ENCODE results near the gene NCKAP5. TPM values are rescaled to one million over a fixed set of nuclear protein-coding genes. Genes with fewer than 3 reads are reported as not detected.

Gene NCKAP5
- total RNA-seq, 1 donor from 2014 or later = 0.87 TPM

DNA sequence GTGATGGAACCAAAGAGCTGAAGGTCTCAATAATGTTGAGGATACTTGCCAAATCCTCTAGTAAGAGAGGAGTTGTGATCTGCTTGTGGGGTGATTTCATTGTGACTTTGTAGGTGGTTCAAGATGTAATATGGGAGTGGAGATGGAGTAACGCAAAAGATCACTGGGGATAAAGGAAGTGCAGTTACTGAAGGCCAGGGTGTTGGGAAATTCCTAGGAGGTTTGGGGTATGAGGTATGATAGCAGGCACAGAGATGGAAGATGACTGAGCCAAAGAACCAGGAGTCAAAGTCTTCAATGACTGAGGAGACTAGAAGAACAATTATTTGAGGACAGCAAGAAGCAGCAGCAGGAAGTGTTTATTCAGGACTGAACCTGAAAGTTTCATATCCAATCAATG lies 222.6 kb downstream of the NCKAP5 start:
- H3K4me3 Mint-ChIP-seq (ENCODE audit: unreplicated experiment) = no peak overlapping the region
- H3K27me3 Mint-ChIP-seq (ENCODE audit: low read depth) = peaks cover 4% of the 10 kb centered on the region
- no peaks in the 10 kb centered on the region for H3K9me3 Mint-ChIP-seq (ENCODE audit: low read depth)
- DNase-seq (ENCODE audit: low spot score) = no peak
- no peak overlapping the region for H3K27ac Mint-ChIP-seq (ENCODE audit: unreplicated experiment)
- TF ChIP-seq, protein P1, sequence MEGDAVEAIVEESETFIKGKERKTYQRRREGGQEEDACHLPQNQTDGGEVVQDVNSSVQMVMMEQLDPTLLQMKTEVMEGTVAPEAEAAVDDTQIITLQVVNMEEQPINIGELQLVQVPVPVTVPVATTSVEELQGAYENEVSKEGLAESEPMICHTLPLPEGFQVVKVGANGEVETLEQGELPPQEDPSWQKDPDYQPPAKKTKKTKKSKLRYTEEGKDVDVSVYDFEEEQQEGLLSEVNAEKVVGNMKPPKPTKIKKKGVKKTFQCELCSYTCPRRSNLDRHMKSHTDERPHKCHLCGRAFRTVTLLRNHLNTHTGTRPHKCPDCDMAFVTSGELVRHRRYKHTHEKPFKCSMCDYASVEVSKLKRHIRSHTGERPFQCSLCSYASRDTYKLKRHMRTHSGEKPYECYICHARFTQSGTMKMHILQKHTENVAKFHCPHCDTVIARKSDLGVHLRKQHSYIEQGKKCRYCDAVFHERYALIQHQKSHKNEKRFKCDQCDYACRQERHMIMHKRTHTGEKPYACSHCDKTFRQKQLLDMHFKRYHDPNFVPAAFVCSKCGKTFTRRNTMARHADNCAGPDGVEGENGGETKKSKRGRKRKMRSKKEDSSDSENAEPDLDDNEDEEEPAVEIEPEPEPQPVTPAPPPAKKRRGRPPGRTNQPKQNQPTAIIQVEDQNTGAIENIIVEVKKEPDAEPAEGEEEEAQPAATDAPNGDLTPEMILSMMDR (IDR thresholded peaks at IDR 0.05) = no peak
- H3K4me1 Mint-ChIP-seq (ENCODE audit: low read depth) = peaks cover 8% of the 10 kb centered on the region
- no peaks in the 10 kb centered on the region for H3K36me3 Mint-ChIP-seq (ENCODE audit: low read depth)

DNA sequence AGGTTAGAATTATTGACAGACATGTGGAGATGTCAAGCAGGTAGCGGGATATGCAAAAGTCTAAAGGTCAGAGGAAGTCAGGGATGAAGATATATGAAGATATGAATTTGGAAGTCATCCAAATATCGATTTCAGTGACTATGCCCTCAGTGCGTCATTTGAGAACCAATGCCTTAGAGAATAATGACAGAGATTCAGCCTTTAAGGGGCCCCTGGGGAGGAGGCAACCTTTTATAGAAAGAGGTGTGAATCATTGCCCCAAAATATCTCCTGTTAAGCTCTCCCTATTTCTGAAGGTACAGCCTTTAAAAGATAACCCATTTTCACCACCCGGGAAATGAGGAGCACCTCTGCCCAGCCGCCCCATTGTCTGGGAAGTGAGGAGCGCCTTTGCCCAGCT lies 223.4 kb downstream of the NCKAP5 start:
- Mint-ChIP-seq H3K27me3 (ENCODE audit: low read depth) (peaks cover 4% of the 10 kb centered on the region), H3K27ac (ENCODE audit: unreplicated experiment) (no peak overlapping the region), H3K9me3 (ENCODE audit: low read depth) (no peaks in the 10 kb centered on the region), H3K36me3 (ENCODE audit: low read depth) (no peaks in the 10 kb centered on the region), H3K4me1 (ENCODE audit: low read depth) (peaks cover 8% of the 10 kb centered on the region), H3K4me3 (ENCODE audit: unreplicated experiment) (no peak overlapping the region)
- TF ChIP-seq, protein P1 (IDR thresholded peaks at IDR 0.05) = no peak
- no peak for DNase-seq (ENCODE audit: low spot score)

DNA sequence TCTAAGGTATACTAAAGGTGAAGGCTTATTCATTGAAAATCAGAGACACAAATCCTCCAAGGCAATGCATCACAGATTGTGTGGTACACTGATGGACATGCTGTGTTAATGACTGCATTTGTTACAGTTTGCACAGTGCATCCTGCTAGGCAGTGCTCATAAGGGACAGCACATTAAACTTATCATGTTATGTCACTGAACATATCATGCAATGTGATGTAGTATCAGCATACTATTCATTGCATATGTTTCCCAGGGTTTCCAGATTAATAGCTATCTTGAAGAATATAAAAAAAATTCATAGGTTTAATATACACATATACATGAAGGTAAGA lies 225.3 kb downstream of the NCKAP5 start:
- peaks cover 1% of the 10 kb centered on the region for H3K27me3 Mint-ChIP-seq (ENCODE audit: low read depth)
- H3K9me3 Mint-ChIP-seq (ENCODE audit: low read depth) = no peaks in the 10 kb centered on the region
- TF ChIP-seq, protein P1 (IDR thresholded peaks at IDR 0.05) = no peak
- no peak overlapping the region for H3K4me3 Mint-ChIP-seq (ENCODE audit: unreplicated experiment)
- H3K27ac Mint-ChIP-seq (ENCODE audit: unreplicated experiment) = no peak overlapping the region
- H3K36me3 Mint-ChIP-seq (ENCODE audit: low read depth) = no peaks in the 10 kb centered on the region
- DNase-seq (ENCODE audit: low spot score) = no peak
- peaks cover 3% of the 10 kb centered on the region for H3K4me1 Mint-ChIP-seq (ENCODE audit: low read depth)

DNA sequence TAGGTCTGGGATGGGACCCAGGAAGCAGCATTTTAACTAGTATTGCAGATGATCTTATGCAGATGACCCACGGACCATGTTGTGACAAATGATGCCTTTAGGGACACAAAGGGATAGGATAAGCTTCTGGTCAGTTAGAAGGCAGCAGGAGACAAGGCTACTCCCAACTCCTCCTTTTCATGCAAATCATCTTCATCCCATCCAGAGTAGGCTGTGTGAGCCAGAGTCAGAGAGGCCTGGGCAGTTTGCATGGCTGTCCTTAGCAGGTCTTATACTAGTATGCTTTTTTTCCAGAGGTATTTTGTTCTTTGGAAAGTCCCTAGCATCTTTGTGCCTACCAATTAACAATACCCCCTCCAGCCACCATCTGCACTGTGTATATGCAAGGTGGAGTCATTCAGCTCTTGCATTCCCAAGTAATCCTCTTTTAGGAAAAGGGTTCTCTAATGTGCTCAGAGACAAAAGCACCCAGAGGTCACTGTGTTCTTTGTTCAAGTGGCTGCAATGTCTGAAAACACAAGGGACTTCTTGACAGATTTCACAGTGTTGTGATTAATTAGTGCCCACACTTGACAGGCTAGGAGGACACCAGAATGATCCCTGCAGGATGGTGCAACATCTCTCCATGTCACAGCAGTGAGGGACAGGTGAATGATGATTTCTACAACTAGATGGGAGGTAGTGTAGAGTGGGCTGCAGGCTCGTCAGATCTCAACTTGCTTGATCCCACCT lies 225.8 kb downstream of the NCKAP5 start:
- TF ChIP-seq, protein P1 (IDR thresholded peaks at IDR 0.05) = no peak
- H3K4me3 Mint-ChIP-seq (ENCODE audit: unreplicated experiment) = no peak overlapping the region

DNA sequence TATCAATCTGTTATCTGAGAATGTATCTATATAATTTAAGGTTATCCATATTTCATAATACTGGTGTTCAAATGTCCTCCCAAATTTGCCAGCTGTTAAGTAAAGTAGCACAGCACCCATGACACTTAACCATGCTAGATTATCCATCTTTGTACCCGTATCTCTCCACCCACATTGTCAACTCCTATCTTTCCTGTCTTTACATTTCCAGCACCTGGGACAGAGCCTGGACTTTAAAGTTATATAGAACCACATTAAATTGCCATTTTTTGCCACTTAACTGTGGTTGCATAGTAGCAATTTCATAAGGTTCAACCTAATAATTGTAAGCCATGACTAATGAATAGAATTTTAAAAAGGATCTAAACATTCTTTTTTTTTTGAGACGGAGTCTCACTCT lies 226.7 kb downstream of the NCKAP5 start:
- Mint-ChIP-seq H3K9me3 (ENCODE audit: low read depth) (no peaks in the 10 kb centered on the region), H3K27ac (ENCODE audit: unreplicated experiment) (no peak overlapping the region), H3K4me1 (ENCODE audit: low read depth) (no peaks in the 10 kb centered on the region), H3K36me3 (ENCODE audit: low read depth) (no peaks in the 10 kb centered on the region), H3K27me3 (ENCODE audit: low read depth) (peaks cover 1% of the 10 kb centered on the region), H3K4me3 (ENCODE audit: unreplicated experiment) (no peak overlapping the region)
- TF ChIP-seq, protein P1 (IDR thresholded peaks at IDR 0.05) = no peak
- DNase-seq (ENCODE audit: low spot score) = no peak

More for the DNA sequence above, 225.8 kb downstream of the NCKAP5 start:
- Mint-ChIP-seq H3K36me3 (ENCODE audit: low read depth) (no peaks in the 10 kb centered on the region), H3K4me1 (ENCODE audit: low read depth) (peaks cover 3% of the 10 kb centered on the region), H3K27me3 (ENCODE audit: low read depth) (peaks cover 1% of the 10 kb centered on the region), H3K27ac (ENCODE audit: unreplicated experiment) (no peak overlapping the region), H3K9me3 (ENCODE audit: low read depth) (no peaks in the 10 kb centered on the region)
- DNase-seq (ENCODE audit: low spot score) = no peak

All from chondrocyte (in vitro differentiated cells).